Neural cell (in vitro differentiated cells): ENCODE data around the gene CSH2.

Source experiments
- EP300 ChIP-seq: fragments of 450-650 bp; conservative IDR thresholded peaks from 2 replicates; pipeline ENCODE4 v1.6.1; 2014; ENCODE audit warnings: antibody characterized with exemption, mild to moderate bottlenecking, moderate library complexity; ENCODE audit not compliant: poor library complexity, severe bottlenecking
- EZH2 ChIP-seq: fragments of 200-600, 300-800 bp; shearing (Covaris generic), sonication (generic); IDR thresholded peaks from 2 replicates; pipeline ENCODE4 v1.6.1; 2014; ENCODE audit warnings: antibody characterized with exemption, low read length, borderline replicate concordance, mild to moderate bottlenecking; ENCODE audit not compliant: insufficient read depth, poor library complexity, severe bottlenecking
- POLR2AphosphoS5 ChIP-seq: IDR thresholded peaks from 2 replicates; pipeline ENCODE4 v1.6.1; 2012
- TF ChIP-seq, protein P1 (sequence below): fragments of 450-650 bp; IDR thresholded peaks from 2 replicates; pipeline ENCODE4 v1.5.1; 2014; ENCODE audit warnings: antibody characterized with exemption, mild to moderate bottlenecking, moderate library complexity; ENCODE audit not compliant: poor library complexity, severe bottlenecking

DNA sequence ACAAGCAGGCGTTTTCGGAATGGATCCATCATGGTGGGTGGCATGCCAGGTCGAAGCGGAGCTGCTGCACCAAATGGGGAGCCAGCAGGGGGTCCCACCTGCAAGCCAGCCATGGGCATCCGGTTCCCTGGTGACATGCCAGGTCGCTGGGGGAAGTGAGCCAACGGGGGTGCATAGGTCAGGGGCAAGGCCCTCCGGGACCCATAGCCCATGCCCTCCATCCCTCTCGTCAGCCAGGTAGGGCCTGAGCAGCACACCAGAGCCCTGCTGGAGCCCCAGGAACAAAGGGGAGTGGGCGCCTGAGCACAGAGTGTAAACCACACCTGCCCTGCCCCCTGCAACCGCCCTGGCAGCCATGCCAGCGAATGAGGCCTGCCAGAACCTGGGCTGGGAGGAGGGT, 36.0 kb downstream of the CSH2 start:
- TF ChIP-seq, protein P1, sequence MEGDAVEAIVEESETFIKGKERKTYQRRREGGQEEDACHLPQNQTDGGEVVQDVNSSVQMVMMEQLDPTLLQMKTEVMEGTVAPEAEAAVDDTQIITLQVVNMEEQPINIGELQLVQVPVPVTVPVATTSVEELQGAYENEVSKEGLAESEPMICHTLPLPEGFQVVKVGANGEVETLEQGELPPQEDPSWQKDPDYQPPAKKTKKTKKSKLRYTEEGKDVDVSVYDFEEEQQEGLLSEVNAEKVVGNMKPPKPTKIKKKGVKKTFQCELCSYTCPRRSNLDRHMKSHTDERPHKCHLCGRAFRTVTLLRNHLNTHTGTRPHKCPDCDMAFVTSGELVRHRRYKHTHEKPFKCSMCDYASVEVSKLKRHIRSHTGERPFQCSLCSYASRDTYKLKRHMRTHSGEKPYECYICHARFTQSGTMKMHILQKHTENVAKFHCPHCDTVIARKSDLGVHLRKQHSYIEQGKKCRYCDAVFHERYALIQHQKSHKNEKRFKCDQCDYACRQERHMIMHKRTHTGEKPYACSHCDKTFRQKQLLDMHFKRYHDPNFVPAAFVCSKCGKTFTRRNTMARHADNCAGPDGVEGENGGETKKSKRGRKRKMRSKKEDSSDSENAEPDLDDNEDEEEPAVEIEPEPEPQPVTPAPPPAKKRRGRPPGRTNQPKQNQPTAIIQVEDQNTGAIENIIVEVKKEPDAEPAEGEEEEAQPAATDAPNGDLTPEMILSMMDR, result no peak
- no peak for TF ChIP-seq POLR2AphosphoS5
- TF ChIP-seq EP300, result no peak
- no peak for TF ChIP-seq EZH2
